Liver (tissue), 9 donors: ENCODE data around the gene FAM219A. TPM values are rescaled to one million over a fixed set of nuclear protein-coding genes. Genes with fewer than 3 reads are reported as not detected.

Experiments
- DNase-seq: peaks from one replicate; pipeline ENCODE4 v3.0.0-alpha.2; 2017; ENCODE audit warnings: low spot score
- H3K27ac ChIP-seq, 2 donors: one replicate each; pipeline ENCODE4 v1.7.0; 2013; ENCODE audit warnings: inconsistent platforms in 2 of 2, low read length in 2 of 2, control low read depth in 1 of 2, low read depth in 1 of 2, mild to moderate bottlenecking in 1 of 2
- H3K27me3 ChIP-seq, 4 donors: one replicate each; pipeline versions ENCODE4 v1.6.1 to v1.7.0; 2013; ENCODE audit warnings: low read length in 3 of 4, inconsistent platforms in 1 of 4, mild to moderate bottlenecking in 1 of 4, moderate library complexity in 1 of 4; ENCODE audit not compliant: control insufficient read depth in 4 of 4, insufficient read depth in 4 of 4
- H3K36me3 ChIP-seq, 4 donors: one replicate each; pipeline versions ENCODE4 v1.6.1 to v1.7.0; 2013; ENCODE audit warnings: low read length in 3 of 4, mild to moderate bottlenecking in 3 of 4, low read depth in 1 of 4, moderate library complexity in 1 of 4; ENCODE audit not compliant: control insufficient read depth in 4 of 4, insufficient read depth in 3 of 4
- H3K4me1 ChIP-seq, 4 donors: one replicate each; pipeline versions ENCODE4 v1.6.1 to v1.7.0; 2013; ENCODE audit warnings: low read length in 3 of 4, mild to moderate bottlenecking in 3 of 4, moderate library complexity in 1 of 4; ENCODE audit not compliant: control insufficient read depth in 4 of 4, insufficient read depth in 4 of 4
- H3K4me3 ChIP-seq, 3 donors: one replicate each; pipeline versions ENCODE4 v1.6.1 to v1.7.0; 2013; ENCODE audit warnings: low read length in 3 of 3, control low read depth in 1 of 3, low read depth in 1 of 3, mild to moderate bottlenecking in 1 of 3
- H3K9ac ChIP-seq, 2 donors: one replicate each; pipeline ENCODE4 v1.7.0; 2013; ENCODE audit warnings: low read length in 2 of 2, mild to moderate bottlenecking in 2 of 2, moderate library complexity in 2 of 2, control low read depth in 1 of 2, low read depth in 1 of 2
- H3K9me3 ChIP-seq, 4 donors: one replicate each; pipeline versions ENCODE4 v1.6.1 to v1.7.0; 2013; ENCODE audit warnings: low read length in 3 of 4; ENCODE audit not compliant: control insufficient read depth in 4 of 4
- EGR1 ChIP-seq, 2 donors: IDR thresholded peaks; 2 replicates each; pipeline ENCODE4 v1.6.1; 2016 to 2018; ENCODE audit warnings: antibody characterized with exemption in 2 of 2, low read depth in 2 of 2
- FOXA1 ChIP-seq: IDR thresholded peaks from 2 replicates; pipeline ENCODE4 v1.6.1; 2016; ENCODE audit warnings: antibody characterized with exemption
- FOXA2 ChIP-seq: IDR thresholded peaks from 2 replicates; pipeline ENCODE4 v1.6.1; 2016; ENCODE audit warnings: antibody characterized with exemption
- GABPA ChIP-seq, 2 donors: IDR thresholded peaks in 1 of 2; conservative IDR thresholded peaks in 1 of 2; 2 replicates each; pipeline ENCODE4 v1.6.1; 2016; ENCODE audit warnings: antibody characterized with exemption in 2 of 2, mild to moderate bottlenecking in 1 of 2, moderate library complexity in 1 of 2
- HNF4A ChIP-seq, 2 donors: conservative IDR thresholded peaks; 2 replicates each; pipeline ENCODE4 v1.6.1; 2016; ENCODE audit warnings: antibody characterized with exemption in 2 of 2, mild to moderate bottlenecking in 2 of 2
- HNF4G ChIP-seq: IDR thresholded peaks from 2 replicates; pipeline ENCODE4 v1.6.1; 2016; ENCODE audit warnings: antibody characterized with exemption
- JUND ChIP-seq, 2 donors: IDR thresholded peaks; 2 replicates each; pipeline ENCODE4 v1.6.1; 2016; ENCODE audit warnings: antibody characterized with exemption in 2 of 2
- MAX ChIP-seq: IDR thresholded peaks from 2 replicates; pipeline ENCODE4 v1.6.1; 2016; ENCODE audit warnings: antibody characterized with exemption
- NR2F2 ChIP-seq: IDR thresholded peaks from 2 replicates; pipeline ENCODE4 v1.6.1; 2016; ENCODE audit warnings: antibody characterized with exemption
- RAD21 ChIP-seq, 2 donors: IDR thresholded peaks; 2 replicates each; pipeline ENCODE4 v1.6.1; 2016; ENCODE audit warnings: antibody characterized with exemption in 2 of 2, mild to moderate bottlenecking in 2 of 2
- RXRA ChIP-seq, 2 donors: IDR thresholded peaks; 2 replicates each; pipeline ENCODE4 v1.6.1; 2017 to 2018; ENCODE audit warnings: antibody characterized with exemption in 2 of 2, mild to moderate bottlenecking in 1 of 2
- SP1 ChIP-seq: IDR thresholded peaks from 2 replicates; pipeline ENCODE4 v1.6.1; 2018; ENCODE audit warnings: antibody characterized with exemption, mild to moderate bottlenecking
- TAF1 ChIP-seq: conservative IDR thresholded peaks from 2 replicates; pipeline ENCODE4 v1.6.1; 2016; ENCODE audit warnings: antibody characterized with exemption, mild to moderate bottlenecking
- YY1 ChIP-seq: IDR thresholded peaks from 2 replicates; pipeline ENCODE4 v1.6.1; 2016; ENCODE audit warnings: antibody characterized with exemption, mild to moderate bottlenecking
- WGBS: extraction: QIAGEN DNeasy Blood & Tissue Kit; methylation state at CpG from one replicate; pipeline ENCODE4 v1.1.7; 2013; 5-methylcytosine and 5-hydroxymethylcytosine counted together
- polyA plus RNA-seq, 2 donors: library from polyadenylated mRNA; stranded (reverse) in 1 of 2; unstranded in 1 of 2; fragments of 200-250 nt in 1 of 2; fragments of >200 nt in 1 of 2; fragmentation: Nextera tagmentation in 1 of 2; extraction: Ambion mirVana in 1 of 2; gene quantifications; one replicate each; pipeline versions ENCODE4 v1.2.1 to v1.2.3, GENCODE V29; 2013 to 2015
- total RNA-seq, 2 donors: library from RNA; depleted of rRNA; stranded (reverse); fragments of >200 nt; gene quantifications; one replicate each; pipeline ENCODE4 v1.2.3, GENCODE V29; 2014
- TF ChIP-seq, protein P1 (sequence below): IDR thresholded peaks from 2 replicates; pipeline ENCODE4 v1.6.1; 2016; ENCODE audit warnings: antibody characterized with exemption
- TF ChIP-seq, protein P2 (sequence below): fragments of 150-350 bp; IDR thresholded peaks from 2 replicates; pipeline ENCODE4 v1.5.1; 2017; ENCODE audit warnings: improper control_type of control experiment, low read depth, low read length; ENCODE audit not compliant: missing input control
- TF ChIP-seq, protein P3 (sequence below): IDR thresholded peaks from 2 replicates; pipeline ENCODE4 v1.6.1; 2016; ENCODE audit warnings: antibody characterized with exemption, mild to moderate bottlenecking
- TF ChIP-seq, protein P4 (sequence below): IDR thresholded peaks from 2 replicates; pipeline ENCODE4 v1.6.1; 2016; ENCODE audit warnings: antibody characterized with exemption
- donor health status: healthy.
- donor health status: healthy.
- donor health status: healthy.
- donor health status: healthy.
- donor health status: healthy.

Gene FAM219A
- total and polyA plus RNA-seq, 4 donors = 1.6 to 3.6 (median 2.4) TPM

- H3K4me3 ChIP-seq = no peak overlapping the region
- no peak overlapping the region for H3K27ac ChIP-seq
- TF ChIP-seq, protein P1, sequence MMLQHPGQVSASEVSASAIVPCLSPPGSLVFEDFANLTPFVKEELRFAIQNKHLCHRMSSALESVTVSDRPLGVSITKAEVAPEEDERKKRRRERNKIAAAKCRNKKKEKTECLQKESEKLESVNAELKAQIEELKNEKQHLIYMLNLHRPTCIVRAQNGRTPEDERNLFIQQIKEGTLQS = no peak
- TF ChIP-seq NR2F2 = no peak
- TF ChIP-seq TAF1 = no peak
- TF ChIP-seq FOXA2 = no peak
- TF ChIP-seq FOXA1 = no peak
- TF ChIP-seq, protein P2, sequence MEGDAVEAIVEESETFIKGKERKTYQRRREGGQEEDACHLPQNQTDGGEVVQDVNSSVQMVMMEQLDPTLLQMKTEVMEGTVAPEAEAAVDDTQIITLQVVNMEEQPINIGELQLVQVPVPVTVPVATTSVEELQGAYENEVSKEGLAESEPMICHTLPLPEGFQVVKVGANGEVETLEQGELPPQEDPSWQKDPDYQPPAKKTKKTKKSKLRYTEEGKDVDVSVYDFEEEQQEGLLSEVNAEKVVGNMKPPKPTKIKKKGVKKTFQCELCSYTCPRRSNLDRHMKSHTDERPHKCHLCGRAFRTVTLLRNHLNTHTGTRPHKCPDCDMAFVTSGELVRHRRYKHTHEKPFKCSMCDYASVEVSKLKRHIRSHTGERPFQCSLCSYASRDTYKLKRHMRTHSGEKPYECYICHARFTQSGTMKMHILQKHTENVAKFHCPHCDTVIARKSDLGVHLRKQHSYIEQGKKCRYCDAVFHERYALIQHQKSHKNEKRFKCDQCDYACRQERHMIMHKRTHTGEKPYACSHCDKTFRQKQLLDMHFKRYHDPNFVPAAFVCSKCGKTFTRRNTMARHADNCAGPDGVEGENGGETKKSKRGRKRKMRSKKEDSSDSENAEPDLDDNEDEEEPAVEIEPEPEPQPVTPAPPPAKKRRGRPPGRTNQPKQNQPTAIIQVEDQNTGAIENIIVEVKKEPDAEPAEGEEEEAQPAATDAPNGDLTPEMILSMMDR = no peak
- TF ChIP-seq HNF4G = no peak
- no peak for TF ChIP-seq JUND (IDR thresholded peaks at IDR 0.05)
- TF ChIP-seq, protein P3, sequence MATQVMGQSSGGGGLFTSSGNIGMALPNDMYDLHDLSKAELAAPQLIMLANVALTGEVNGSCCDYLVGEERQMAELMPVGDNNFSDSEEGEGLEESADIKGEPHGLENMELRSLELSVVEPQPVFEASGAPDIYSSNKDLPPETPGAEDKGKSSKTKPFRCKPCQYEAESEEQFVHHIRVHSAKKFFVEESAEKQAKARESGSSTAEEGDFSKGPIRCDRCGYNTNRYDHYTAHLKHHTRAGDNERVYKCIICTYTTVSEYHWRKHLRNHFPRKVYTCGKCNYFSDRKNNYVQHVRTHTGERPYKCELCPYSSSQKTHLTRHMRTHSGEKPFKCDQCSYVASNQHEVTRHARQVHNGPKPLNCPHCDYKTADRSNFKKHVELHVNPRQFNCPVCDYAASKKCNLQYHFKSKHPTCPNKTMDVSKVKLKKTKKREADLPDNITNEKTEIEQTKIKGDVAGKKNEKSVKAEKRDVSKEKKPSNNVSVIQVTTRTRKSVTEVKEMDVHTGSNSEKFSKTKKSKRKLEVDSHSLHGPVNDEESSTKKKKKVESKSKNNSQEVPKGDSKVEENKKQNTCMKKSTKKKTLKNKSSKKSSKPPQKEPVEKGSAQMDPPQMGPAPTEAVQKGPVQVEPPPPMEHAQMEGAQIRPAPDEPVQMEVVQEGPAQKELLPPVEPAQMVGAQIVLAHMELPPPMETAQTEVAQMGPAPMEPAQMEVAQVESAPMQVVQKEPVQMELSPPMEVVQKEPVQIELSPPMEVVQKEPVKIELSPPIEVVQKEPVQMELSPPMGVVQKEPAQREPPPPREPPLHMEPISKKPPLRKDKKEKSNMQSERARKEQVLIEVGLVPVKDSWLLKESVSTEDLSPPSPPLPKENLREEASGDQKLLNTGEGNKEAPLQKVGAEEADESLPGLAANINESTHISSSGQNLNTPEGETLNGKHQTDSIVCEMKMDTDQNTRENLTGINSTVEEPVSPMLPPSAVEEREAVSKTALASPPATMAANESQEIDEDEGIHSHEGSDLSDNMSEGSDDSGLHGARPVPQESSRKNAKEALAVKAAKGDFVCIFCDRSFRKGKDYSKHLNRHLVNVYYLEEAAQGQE = no peak
- no peak for TF ChIP-seq GABPA (IDR thresholded peaks at IDR 0.05 in 1 of 2, conservative IDR thresholded peaks at IDR 0.05 in 1 of 2)
- TF ChIP-seq SP1 = no peak
- no peak for TF ChIP-seq EGR1 (IDR thresholded peaks at IDR 0.05; ENCODE audit: low read depth in 2 of 2)
- no peak for TF ChIP-seq YY1
- TF ChIP-seq, protein P4, sequence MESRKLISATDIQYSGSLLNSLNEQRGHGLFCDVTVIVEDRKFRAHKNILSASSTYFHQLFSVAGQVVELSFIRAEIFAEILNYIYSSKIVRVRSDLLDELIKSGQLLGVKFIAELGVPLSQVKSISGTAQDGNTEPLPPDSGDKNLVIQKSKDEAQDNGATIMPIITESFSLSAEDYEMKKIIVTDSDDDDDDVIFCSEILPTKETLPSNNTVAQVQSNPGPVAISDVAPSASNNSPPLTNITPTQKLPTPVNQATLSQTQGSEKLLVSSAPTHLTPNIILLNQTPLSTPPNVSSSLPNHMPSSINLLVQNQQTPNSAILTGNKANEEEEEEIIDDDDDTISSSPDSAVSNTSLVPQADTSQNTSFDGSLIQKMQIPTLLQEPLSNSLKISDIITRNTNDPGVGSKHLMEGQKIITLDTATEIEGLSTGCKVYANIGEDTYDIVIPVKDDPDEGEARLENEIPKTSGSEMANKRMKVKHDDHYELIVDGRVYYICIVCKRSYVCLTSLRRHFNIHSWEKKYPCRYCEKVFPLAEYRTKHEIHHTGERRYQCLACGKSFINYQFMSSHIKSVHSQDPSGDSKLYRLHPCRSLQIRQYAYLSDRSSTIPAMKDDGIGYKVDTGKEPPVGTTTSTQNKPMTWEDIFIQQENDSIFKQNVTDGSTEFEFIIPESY = no peak
- TF ChIP-seq MAX = no peak
- H3K36me3 ChIP-seq = no peaks in the 10 kb centered on the region
- no peaks in the 10 kb centered on the region for H3K9me3 ChIP-seq
- H3K27me3 ChIP-seq = peaks cover 0 to 5% (median 0%) of the 10 kb centered on the region in 4 donors
- no peak overlapping the region for H3K9ac ChIP-seq
- WGBS = 64% methylated on average over 3 of the region's 3 CpGs
- no peaks in the 10 kb centered on the region for H3K4me1 ChIP-seq
- DNase-seq = no peak
Measured at GRCh38 chr9:34486572-34486971, 28.2 kb upstream of the FAM219A start.

DNA sequence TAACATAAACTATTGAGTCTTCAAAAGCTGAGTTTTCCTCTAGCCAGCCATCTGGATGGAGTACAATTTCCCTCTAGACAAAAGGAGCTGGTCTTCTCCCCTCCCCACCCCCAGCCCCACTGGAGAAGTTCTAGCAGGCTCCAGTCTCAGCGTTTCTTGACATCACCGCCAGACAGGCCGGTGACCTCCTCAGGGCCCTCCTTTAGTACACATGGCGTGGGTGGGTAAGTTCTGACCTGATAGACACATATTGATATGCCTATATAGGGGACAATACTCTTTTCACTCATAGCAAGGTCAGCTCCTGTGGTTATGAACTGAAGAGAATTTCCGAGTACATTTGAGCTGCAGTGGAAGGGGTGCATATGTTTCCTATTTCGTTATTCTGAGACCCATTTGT is 27.5 kb upstream of the FAM219A start:
- H3K36me3 ChIP-seq = no peaks in the 10 kb centered on the region
- 79% methylated on average over 6 of the region's 6 CpGs for WGBS
- H3K4me1 ChIP-seq = no peaks in the 10 kb centered on the region
- TF ChIP-seq FOXA1 (no peak), TAF1 (no peak), RAD21 (IDR thresholded peaks at IDR 0.05) (no peak), NR2F2 (no peak), RXRA (IDR thresholded peaks at IDR 0.05) (no peak), FOXA2 (no peak), JUND (IDR thresholded peaks at IDR 0.05) (no peak), SP1 (no peak), EGR1 (IDR thresholded peaks at IDR 0.05; ENCODE audit: low read depth in 2 of 2) (no peak), HNF4A (conservative IDR thresholded peaks at IDR 0.05) (no peak)
- H3K27ac ChIP-seq = no peak overlapping the region
- no peak for DNase-seq
- no peaks in the 10 kb centered on the region for H3K9me3 ChIP-seq
- H3K27me3 ChIP-seq = peaks cover 0 to 5% (median 0%) of the 10 kb centered on the region in 4 donors
- no peak overlapping the region for H3K4me3 ChIP-seq
- H3K9ac ChIP-seq = no peak overlapping the region
